ENCODE results near the gene CTSA. TPM values are rescaled to one million over a fixed set of nuclear protein-coding genes. Genes with fewer than 3 reads are reported as not detected.

The CTSA gene
- total RNA-seq, 1 experiment from 2014 or later = 109 TPM

DNA sequence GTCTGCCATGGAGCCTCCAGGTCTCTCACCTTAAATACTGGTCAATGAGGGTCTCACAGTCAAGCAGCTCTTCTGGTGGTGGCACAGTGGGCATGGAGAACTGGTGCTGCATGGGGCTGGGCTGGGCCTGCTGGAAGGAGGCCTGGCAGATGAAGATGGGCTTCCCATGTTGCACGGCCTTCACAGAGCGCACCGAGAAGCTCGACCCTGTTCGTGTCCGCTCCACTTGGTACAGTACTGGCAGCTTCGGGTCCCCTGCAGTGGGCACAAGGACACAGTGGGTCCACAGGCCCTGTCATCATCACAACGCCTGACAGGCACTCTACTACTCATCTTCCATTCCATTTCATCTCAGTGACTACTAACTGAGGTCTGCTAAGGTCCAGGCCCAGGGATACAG is 42.7 kb upstream of the CTSA start:
- RAD21 ChIA-PET (ENCODE audit: low non-redundant PET in 1 of 2, low total read pairs in 2 of 2, uncharacterized antibody in 2 of 2, unreplicated experiment in 2 of 2) = no interaction called here
- POLR2A ChIA-PET = no interaction called here
- ATAC-seq (no peak), DNase-seq (ENCODE audit: low read depth, low spot score) (no peak)
- Histone ChIP-seq H3K4me1 (ENCODE audit: control insufficient read depth in 1 of 2, insufficient read depth in 2 of 2, low read length in 2 of 2) (no peaks in the 10 kb centered on the region), H3K79me2 (ENCODE audit: insufficient read depth, low read length) (no peaks in the 10 kb centered on the region), H3K4me3 (replicated peaks in 1 of 2; ENCODE audit: low read depth in 1 of 2, low read length in 2 of 2) (no peak overlapping the region), H3K4me2 (ENCODE audit: low read length) (no peak overlapping the region), H4K20me1 (ENCODE audit: insufficient read depth) (no peaks in the 10 kb centered on the region), H3K9ac (ENCODE audit: low read length) (no peak overlapping the region), H3K9me2 (ENCODE audit: insufficient read depth) (no peaks in the 10 kb centered on the region), H2AFZ (ENCODE audit: low read depth, low read length, poor library complexity, severe bottlenecking) (no peak overlapping the region), H3K27ac (ENCODE audit: low read depth, low read length) (no peak overlapping the region), H3K27me3 (ENCODE audit: insufficient read depth, low read length) (no peaks in the 10 kb centered on the region), H3K9me3 (ENCODE audit: control insufficient read depth in 1 of 2, insufficient read depth in 1 of 2, low read depth in 1 of 2, low read length in 2 of 2) (no peaks in the 10 kb centered on the region), H3K36me3 (ENCODE audit: control insufficient read depth in 1 of 2, insufficient read depth in 2 of 2, low read length in 2 of 2) (peaks cover 0 to 2% of the 10 kb centered on the region in 2 experiments; a peak in 2 of 4 replicates)
- TF ChIP-seq RAD21 (IDR thresholded peaks at IDR 0.05; ENCODE audit: low read depth) (no peak), ELF1 (IDR thresholded peaks at IDR 0.05; ENCODE audit: borderline replicate concordance, low read depth) (no peak), SIN3A (IDR thresholded peaks at IDR 0.05; ENCODE audit: low read depth) (no peak)
- TF ChIP-seq, protein P1, sequence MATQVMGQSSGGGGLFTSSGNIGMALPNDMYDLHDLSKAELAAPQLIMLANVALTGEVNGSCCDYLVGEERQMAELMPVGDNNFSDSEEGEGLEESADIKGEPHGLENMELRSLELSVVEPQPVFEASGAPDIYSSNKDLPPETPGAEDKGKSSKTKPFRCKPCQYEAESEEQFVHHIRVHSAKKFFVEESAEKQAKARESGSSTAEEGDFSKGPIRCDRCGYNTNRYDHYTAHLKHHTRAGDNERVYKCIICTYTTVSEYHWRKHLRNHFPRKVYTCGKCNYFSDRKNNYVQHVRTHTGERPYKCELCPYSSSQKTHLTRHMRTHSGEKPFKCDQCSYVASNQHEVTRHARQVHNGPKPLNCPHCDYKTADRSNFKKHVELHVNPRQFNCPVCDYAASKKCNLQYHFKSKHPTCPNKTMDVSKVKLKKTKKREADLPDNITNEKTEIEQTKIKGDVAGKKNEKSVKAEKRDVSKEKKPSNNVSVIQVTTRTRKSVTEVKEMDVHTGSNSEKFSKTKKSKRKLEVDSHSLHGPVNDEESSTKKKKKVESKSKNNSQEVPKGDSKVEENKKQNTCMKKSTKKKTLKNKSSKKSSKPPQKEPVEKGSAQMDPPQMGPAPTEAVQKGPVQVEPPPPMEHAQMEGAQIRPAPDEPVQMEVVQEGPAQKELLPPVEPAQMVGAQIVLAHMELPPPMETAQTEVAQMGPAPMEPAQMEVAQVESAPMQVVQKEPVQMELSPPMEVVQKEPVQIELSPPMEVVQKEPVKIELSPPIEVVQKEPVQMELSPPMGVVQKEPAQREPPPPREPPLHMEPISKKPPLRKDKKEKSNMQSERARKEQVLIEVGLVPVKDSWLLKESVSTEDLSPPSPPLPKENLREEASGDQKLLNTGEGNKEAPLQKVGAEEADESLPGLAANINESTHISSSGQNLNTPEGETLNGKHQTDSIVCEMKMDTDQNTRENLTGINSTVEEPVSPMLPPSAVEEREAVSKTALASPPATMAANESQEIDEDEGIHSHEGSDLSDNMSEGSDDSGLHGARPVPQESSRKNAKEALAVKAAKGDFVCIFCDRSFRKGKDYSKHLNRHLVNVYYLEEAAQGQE (IDR thresholded peaks at IDR 0.05; ENCODE audit: low read depth) = no peak
- TF ChIP-seq, protein P2, sequence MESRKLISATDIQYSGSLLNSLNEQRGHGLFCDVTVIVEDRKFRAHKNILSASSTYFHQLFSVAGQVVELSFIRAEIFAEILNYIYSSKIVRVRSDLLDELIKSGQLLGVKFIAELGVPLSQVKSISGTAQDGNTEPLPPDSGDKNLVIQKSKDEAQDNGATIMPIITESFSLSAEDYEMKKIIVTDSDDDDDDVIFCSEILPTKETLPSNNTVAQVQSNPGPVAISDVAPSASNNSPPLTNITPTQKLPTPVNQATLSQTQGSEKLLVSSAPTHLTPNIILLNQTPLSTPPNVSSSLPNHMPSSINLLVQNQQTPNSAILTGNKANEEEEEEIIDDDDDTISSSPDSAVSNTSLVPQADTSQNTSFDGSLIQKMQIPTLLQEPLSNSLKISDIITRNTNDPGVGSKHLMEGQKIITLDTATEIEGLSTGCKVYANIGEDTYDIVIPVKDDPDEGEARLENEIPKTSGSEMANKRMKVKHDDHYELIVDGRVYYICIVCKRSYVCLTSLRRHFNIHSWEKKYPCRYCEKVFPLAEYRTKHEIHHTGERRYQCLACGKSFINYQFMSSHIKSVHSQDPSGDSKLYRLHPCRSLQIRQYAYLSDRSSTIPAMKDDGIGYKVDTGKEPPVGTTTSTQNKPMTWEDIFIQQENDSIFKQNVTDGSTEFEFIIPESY (IDR thresholded peaks at IDR 0.05; ENCODE audit: extremely low read depth, insufficient replicate concordance, low read length) = no peak
- CTCF ChIA-PET = no interaction called here
- intact Hi-C loops (cut with micrococcal nuclease) = no loop called here
- no TSS peak for BruUV-seq (replicated peaks)
